ENCODE results near the gene VSIG10.
"Not testable (repeated sequence)": the region's sequence is repeated elsewhere in the genome, so short reads cannot be mapped to it uniquely, and the experiment has no call there.

The VSIG10 gene, protein sequence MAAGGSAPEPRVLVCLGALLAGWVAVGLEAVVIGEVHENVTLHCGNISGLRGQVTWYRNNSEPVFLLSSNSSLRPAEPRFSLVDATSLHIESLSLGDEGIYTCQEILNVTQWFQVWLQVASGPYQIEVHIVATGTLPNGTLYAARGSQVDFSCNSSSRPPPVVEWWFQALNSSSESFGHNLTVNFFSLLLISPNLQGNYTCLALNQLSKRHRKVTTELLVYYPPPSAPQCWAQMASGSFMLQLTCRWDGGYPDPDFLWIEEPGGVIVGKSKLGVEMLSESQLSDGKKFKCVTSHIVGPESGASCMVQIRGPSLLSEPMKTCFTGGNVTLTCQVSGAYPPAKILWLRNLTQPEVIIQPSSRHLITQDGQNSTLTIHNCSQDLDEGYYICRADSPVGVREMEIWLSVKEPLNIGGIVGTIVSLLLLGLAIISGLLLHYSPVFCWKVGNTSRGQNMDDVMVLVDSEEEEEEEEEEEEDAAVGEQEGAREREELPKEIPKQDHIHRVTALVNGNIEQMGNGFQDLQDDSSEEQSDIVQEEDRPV

DNA sequence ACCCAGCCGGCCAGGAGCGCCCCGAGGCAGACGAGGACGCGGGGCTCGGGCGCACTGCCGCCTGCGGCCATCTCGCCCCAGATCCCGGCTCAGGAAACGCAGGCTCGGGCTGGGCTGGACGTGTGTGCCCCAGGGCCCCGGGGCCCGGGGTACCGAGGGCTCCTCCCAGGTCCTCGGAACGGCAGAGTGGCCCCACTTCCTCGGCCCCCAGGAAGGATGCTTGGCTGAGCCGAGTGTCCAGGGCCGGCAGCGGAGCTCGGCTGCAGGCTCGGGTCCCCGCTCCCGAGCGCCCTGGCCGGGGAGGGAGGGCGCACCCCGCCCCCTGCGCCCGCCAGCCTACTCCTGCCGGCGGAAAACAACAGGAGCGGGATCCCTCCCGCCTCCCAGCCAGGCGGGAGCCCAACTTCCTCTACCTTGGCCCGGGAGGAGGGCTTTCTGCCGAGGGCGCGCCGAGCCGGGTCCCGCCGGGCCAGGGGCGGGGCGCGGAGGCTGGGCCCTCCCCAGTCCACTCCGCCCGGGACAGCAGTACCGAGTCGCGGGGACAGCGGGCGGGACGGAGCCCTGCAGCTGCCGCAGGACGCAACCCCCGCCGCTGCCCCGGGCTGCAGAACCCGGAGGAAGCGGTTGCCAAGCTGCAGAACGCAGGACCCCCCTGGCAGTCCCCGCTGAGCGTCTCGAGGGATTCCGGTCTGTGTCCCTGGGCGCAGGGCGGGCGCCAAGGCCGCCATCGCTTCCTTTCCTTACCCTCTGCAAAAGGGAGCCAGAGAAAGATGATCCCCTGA lies at the start of gene VSIG10:
VSIG10 (minus strand) TSS at position 411 of the 782 bp plus-strand sequence; CDS start at position 71, 340 bp downstream.
- no peak for DNase-seq (ENCODE audit: low spot score)

DNA sequence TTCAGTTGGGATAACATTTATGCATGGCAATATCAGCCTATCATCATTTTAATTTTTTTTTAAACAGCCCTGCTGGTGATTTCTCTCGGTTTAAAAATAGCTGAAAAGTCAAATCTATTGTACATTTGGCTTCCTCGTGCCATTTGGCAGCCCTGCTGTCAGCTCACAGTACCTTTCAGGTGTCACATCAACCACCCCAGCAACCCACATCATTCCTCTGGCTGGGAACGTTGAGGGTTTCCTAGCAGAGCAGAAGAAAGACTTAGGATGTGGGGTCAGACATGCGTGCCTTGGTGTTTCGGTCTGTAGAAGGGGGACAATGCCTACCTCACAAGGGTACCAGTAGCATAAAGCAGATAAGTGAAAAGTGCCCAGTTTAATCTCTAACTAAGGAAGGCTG lies 47.9 kb upstream of the VSIG10 start:
- DNase-seq (ENCODE audit: low spot score), result no peak

DNA sequence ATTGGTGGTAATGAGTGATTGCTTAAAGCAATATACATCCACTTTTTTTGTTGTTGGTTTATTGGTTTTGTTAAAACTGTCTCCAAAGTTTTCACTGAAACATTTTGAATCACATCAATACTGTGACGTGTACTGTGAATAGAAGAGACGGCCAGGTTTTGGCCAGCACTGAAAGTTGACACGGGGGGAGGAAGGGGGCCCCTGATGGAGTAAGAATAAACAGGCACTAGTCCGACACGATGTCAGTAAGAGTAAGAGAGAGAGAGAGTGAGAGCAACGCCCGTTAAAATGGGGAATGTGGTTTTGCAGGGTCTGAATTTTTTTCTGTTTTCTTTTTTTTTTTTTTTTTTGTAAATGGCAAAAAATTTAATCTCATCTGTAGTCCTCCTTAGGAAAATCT lies 46.8 kb upstream of the VSIG10 start:
- no peak for DNase-seq (ENCODE audit: low spot score)

DNA sequence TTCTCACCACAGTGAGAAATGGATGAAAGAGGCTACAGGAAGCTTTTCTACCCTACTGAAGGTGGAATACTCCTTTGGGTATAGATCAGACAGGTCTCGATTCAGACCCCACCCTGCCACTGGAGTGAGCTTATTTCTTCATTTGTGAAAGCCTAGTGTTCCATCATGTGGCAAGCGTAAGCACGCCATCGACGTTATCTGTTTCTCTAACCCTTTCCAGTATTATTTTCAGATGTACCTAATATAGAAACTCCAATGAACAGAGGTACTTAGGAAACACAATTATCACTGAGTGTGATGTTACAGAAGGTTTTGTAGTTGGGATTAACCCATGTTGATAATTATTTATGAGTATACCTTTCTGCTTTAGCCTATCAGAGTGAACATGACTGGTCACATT lies 44.5 kb upstream of the VSIG10 start:
- no peak for DNase-seq (ENCODE audit: low spot score)

DNA sequence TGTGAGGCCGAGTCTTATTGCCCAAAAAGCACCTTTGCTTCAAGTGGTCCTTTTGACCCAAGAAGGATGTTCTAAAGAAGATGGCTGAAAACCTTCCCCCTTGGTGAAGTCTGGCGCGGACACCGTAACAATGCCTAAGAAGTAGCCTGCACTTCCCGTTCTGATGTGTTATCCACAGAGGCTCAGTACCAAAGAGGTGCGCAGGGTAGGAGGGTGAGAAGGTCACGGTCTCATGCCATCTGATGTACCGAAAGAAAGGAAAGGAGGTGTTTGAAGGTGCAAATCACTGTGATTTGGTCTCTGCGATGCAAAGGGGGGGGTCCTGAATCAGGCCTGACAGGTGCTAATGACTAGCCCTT lies 42.0 kb upstream of the VSIG10 start:
- DNase-seq (ENCODE audit: low spot score), result no peak

DNA sequence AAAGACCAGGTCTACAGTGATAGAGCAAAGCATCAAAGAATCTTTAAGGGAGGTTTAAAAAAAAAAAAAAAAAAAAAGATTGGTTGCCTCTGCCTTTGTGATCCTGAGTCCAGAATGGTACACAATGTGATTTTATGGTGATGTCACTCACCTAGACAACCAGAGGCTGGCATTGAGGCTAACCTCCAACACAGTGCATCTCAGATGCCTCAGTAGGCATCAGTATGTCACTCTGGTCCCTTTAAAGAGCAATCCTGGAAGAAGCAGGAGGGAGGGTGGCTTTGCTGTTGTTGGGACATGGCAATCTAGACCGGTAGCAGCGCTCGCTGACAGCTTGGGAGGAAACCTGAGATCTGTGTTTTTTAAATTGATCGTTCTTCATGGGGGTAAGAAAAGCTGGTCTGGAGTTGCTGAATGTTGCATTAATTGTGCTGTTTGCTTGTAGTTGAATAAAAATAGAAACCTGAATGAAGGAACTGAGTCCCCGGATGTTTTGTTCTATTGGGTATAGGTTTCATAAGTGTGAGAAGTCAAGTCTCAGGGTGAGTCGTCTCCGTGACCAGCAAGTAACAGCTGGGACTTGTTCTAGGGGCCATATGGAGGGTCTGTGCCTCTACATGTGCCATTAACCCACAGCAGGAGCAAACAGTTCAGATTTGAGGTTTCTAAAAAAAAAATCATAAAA lies 41.4 kb upstream of the VSIG10 start:
- DNase-seq (ENCODE audit: low spot score), result no peak

DNA sequence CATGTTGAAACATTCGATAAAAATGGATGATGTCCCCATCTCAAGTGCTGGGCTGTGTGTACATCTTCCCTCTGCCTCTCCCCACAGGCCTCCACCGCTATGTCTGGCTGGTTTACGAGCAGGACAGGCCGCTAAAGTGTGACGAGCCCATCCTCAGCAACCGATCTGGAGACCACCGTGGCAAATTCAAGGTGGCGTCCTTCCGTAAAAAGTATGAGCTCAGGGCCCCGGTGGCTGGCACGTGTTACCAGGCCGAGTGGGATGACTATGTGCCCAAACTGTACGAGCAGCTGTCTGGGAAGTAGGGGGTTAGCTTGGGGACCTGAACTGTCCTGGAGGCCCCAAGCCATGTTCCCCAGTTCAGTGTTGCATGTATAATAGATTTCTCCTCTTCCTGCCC lies 40.7 kb upstream of the VSIG10 start:
- DNase-seq (ENCODE audit: low spot score), result no peak

DNA sequence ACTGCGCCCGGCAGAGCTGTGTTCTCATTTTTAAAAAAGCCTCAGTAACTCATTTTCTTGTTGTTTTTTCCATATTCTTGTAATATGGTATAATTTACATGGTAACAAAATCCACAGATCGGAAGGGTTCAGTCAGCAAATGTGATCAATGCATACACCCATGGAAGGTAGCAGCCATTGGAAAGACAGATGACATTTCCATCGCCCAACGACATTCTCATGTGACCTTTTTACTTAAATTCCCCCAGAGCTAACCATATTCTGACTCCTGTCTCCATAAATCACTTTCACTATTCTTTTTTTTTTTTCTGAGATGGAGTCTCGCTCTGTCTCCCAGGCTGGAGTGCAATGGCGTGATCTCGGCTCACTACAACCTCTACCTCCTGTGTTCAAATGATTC lies 37.0 kb upstream of the VSIG10 start:
- DNase-seq (ENCODE audit: low spot score), result no peak

DNA sequence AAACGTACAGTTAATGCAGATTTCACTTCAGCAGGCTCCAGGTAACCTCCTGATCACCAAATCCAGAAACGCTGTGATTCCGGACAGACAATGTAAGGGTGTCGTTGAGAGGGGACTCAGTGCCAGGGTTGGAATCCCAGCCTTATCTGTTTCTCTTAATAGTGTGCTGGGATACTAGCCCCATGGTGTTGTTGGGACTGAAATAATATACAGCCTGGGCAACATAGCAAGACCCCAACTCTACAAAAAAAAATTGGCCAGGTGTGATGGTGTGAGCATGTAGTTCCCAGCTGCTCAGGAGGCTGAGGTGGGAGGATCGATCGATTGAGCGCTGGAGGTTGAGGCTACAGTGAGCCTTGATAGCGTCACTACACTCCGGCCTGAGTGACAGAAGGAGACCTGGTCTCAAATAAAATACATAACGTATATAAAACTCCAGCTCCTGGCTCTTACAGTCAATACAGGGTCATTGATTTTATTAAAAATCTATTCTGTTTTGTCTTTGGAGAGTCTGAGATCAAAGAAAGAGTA lies 33.4 kb upstream of the VSIG10 start:
- no peak for DNase-seq (ENCODE audit: low spot score)

DNA sequence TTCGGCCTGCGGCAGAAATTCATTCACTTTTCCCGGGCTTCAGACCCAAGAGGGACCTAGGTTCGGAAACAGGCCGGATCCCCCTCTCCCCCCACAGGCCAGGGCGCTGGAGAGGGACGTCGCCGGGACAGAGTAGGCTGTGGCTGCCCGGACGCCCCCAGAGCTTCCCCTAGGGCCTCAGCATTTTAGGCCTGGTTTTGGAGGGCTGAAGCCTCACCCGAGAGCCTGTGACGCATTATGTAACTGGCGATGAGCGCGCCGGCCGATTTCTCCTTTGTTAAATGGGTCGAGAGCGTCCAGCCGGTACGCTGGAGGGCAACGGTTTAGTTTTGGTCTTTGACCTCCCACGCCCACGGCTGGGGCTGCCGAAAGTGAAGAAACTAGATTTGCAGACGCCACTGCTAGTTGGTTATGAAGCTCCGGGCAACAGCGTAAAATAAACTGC lies 32.8 kb upstream of the VSIG10 start:
- peak; percentile 28 for DNase-seq (ENCODE audit: low spot score)

DNA sequence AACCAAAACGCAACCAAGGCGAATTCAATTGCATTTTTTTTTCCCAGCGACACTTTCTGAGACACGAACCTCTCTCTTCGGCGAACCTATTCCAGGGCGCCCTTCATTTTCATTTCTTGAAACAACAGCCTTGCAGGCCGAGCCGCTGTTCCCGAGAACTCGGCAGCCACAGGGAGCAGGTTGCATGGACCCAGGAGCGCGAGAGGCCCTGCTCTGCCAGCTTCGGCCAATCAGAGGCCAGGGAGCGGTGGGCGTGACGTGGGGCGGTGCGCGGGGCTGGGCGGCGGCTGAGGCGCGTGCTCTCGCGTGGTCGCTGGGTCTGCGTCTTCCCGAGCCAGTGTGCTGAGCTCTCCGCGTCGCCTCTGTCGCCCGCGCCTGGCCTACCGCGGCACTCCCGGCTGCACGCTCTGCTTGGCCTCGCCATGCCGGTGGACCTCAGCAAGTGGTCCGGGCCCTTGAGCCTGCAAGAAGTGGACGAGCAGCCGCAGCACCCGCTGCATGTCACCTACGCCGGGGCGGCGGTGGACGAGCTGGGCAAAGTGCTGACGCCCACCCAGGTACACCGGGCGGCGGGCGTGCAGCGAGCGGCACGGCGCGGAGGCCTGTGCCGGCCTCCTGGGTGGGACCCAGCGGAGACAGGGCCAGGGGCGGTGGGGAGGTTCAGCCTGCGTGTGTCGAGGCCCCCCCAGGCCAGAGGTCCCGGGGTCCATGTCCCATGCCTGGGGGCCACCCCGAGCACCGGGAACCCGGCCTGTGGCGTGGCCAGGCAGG lies 32.2 kb upstream of the VSIG10 start, which contains the start of gene PEBP1:
PEBP1 (plus strand) TSS at position 337 of the 771 bp plus-strand sequence; CDS start at position 423, 86 bp downstream.
- DNase-seq (ENCODE audit: low spot score), result peak; percentile 92

DNA sequence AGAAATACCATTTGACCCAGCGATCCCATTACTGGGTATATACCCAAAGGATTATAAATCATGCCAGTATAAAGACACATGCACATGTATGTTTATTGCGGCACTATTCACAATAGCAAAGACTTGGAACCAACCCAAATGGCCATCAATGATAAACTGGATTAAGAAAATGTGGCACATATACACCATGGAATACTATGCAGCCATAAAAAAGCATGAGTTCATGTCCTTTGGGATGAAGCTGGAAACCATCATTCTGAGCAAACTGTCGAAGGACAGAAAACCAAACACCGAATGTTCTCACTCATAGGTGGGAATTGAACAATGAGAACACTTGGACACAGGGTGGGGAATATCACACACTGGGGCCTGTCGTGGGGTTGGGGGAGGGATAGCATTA lies 25.6 kb upstream of the VSIG10 start:
- DNase-seq (ENCODE audit: low spot score), result not testable (repeated sequence)

DNA sequence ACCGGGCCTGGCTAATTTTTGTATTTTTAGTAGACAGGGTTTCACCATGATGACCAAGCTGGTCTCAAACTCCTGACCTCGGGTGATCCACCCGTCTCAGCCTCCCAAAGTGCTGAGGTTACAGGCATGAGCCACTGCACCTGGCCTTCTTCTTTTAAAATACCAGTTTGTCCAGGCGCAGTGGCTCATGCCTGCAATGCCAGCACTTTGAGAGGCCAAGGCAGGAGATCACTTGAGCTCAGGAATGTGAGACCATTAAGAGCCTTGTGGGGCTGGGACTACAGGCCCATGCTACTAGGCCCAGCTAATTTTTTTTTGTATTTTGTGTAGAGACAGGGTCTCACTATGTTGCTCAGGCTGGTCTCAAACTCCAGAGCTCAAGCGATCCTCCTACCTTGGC lies 24.1 kb upstream of the VSIG10 start:
- no peak for DNase-seq (ENCODE audit: low spot score)

DNA sequence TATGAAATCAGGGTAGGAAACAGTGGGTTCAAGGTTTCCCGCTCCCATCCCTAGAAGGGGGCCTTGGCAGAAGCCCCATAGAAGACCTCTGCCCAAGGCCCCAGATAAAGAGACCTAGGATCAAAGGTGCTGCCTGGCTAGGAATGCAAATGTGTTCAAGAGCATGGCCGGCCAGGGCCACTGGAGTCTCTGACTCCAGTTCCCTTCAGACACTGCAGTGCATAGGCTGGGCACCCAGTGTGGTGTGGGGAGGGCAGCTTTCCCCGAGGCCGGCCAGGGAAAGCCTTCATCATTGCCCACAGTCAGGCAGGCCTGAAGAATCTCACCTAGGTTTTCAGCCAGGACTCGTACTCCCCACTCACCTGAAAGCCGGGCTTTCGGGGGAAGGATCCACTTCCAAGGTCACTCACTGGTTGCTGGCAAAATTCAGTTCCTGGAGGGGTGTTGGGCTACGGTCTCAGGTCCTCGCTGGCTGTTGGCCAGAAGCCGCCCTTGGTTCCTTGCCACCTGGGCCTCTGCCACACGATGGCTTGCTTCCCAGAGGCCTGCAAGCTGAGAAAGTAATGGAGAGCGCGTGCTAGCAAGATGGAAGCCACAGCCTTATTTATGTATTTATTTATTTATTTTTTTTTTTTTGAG lies 22.4 kb upstream of the VSIG10 start:
- no peak for DNase-seq (ENCODE audit: low spot score)

DNA sequence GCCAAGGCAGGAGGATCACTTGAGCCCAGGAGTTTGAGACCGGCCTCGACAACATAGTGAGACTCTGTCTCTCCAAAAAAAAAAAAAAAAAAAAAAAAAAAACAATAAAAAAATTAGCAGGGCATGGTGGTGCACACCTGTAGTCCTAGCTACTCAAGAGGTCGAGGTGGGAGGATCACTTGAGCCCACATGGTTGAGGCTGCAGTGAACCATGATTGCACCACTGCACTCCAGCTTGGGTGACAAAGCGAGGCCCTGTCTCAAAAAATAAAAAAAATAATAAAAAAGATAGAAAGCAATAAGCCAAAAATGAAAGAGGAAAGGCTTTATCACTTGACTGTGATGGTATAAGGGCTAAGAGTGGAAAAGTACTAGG lies 21.9 kb upstream of the VSIG10 start:
- no peak for DNase-seq (ENCODE audit: low spot score)

DNA sequence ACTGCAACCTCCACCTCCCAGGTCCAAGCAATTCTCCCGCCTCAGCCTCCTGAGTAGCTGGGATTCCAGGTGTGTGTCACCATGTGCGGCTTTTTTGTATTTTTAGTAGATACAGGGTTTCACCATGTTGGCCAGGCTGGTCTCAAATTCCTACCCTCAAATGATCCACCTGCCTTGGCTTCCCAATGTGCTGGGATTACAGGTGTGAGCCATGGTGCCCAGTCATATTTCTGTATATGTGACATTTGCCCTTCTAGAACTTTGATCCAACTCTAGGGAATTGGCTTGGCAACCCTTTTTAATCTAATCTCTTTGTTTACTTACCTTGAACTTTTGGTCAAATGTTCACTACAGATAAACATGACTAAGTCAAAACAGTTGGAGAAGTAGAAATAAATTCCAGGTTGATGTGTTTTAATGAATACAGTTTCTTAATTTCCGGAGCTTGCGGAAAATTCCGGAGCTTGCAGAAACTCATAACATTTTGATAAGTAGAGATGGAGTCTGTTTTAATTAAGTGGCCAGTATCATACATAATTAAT lies 20.6 kb upstream of the VSIG10 start:
- DNase-seq (ENCODE audit: low spot score), result no peak

DNA sequence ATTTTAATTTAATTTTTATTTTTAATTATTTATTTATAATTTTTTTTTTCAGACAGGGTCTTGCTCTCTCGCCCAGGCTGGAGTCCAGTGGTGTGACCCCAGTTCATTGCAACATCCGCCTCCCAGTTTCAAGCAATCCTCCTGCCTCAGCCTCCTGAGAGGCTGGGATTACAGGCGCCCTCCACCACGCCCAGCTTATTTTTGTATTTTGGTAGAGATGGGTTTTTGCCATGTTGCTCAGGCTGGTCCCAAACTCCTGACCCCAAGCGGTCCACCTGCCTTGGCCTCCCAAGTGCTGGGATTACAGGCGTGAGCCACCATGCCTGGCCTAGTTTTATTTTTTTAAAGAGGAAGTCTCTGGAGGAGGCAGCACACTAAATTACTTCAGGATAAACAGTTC lies 18.5 kb upstream of the VSIG10 start:
- no peak for DNase-seq (ENCODE audit: low spot score)

DNA sequence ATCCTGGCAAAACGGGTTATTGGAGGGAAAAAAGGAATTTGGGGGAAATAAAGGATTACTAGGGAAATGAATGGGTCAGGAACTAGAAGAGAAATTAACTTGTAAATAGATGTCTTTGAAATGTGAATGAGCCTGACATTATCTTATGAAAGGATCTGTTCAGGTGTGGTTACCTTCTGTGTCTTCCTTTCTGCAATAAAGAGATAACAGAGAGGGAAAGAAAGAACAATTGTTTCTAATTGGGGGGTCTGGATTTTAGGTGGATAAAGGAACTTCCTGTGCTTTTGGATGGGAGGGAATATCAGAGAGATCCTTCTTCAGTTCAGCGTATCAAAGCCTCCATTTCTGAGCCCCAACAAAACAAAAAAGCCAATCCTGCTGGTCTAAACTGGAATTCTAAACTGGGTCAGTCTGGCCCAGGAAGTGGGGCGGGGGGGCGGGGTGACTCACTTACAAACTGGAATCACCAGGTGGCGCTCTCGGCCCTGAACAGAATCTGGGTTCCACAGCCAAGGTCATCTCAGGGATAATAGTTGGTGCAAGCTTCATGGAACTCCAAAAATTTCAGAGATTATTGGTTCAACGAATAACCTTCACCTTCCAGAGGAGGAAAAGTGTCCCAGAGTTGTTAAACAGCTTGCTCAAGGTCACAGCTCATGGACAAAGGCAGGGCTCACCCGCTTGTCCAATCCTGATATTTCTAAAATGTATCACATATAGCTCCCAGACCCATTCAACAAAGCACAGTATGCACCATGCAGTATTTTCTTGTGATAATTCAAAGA lies 17.0 kb upstream of the VSIG10 start:
- DNase-seq (ENCODE audit: low spot score), result peak; percentile 79

DNA sequence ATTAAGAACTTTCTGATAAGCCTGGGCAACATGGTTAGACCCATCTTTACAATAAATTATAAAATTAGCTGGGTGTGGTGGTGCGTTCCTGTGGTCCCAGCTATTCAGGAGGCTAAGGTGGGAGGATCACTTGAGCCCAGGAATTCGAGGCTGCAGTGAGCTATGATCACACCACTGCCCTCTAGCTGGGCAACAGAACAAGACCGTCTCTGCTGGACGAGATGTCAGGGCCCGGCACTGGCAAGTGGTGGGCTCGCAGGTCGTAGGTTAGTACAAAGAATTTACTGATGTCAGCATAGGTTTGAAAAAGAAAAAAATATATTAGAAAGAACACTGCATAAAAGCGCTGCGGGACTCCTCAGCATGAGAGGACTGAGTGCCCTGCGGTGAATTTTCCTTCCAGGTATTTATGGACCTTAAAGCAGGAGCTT lies 15.7 kb upstream of the VSIG10 start:
- DNase-seq (ENCODE audit: low spot score), result no peak

DNA sequence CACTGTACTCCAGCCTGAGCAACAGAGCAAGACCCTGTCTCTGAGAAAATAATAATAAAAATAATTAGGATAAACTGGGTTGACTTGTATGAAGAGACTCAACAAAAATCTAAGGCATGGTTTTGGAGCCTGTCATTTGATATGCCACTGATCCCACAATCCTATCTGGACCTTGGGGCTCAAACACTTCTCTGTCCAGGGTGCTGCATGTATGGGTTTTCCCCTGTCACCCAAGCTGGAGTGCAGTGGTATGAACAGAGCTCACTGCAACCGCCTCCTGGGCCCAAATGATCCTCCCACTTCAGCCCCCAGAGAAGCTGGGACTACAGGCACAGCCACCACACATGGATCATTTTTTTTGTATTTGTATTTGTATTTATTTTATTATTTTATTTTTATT lies 5.3 kb upstream of the VSIG10 start:
- no peak for DNase-seq (ENCODE audit: low spot score)
